ENCODE results near the gene FANCE.

GRCh38 chr6:35484921-35485392, 32.8 kb downstream of the FANCE start:
- TF ChIP-seq CTCF (IDR thresholded peaks at IDR 0.05 in 2 of 3, conservative IDR thresholded peaks at IDR 0.05 in 1 of 3; ENCODE audit: borderline replicate concordance in 1 of 3, insufficient read depth in 1 of 3, low read depth in 2 of 3, low read length in 2 of 3) (no peak), POLR2A (IDR thresholded peaks at IDR 0.05; ENCODE audit: borderline replicate concordance, extremely low read depth, insufficient read depth, insufficient read length) (no peak), REST (IDR thresholded peaks at IDR 0.05; ENCODE audit: low read depth) (no peak)

All from HCT116 (cell line).